Motor neuron (in vitro differentiated cells): ENCODE results near the gene CRYGN. TPM values are rescaled to one million over a fixed set of nuclear protein-coding genes. Genes with fewer than 3 reads are reported as not detected.

ENCODE experiments used
- ATAC-seq, 8 experiments: fragments of 200-7000 bp; cut with Tn5 transposase; replicated peaks in 6 of 8; 2 replicates each; pipeline ENCODE4 v1.8.0; 2021; ENCODE audit warnings: mild to moderate bottlenecking in 8 of 8, moderate library complexity in 8 of 8
- H3K27ac ChIP-seq, 2 donors: fragments of 250-450 bp; sonication (Bioruptor Pico); 2 replicates each; pipeline ENCODE4 v1.9.0; 2021; ENCODE audit warnings: antibody characterized with exemption in 2 of 2, mild to moderate bottlenecking in 2 of 2, moderate library complexity in 1 of 2
- H3K4me1 ChIP-seq, 2 donors: fragments of 250-450 bp; sonication (Bioruptor Pico); replicated peaks in 1 of 2; 2 replicates each; pipeline ENCODE4 v1.6.1; 2021; ENCODE audit warnings: antibody characterized with exemption in 2 of 2, mild to moderate bottlenecking in 2 of 2, moderate library complexity in 1 of 2
- H3K4me3 ChIP-seq, 5 donors: fragments of 250-450 bp; sonication (Bioruptor Pico); 2 replicates each; pipeline ENCODE4 v1.9.0; 2021; ENCODE audit warnings: antibody characterized with exemption in 5 of 5, mild to moderate bottlenecking in 5 of 5, moderate library complexity in 4 of 5
- WGBS, 10 experiments: fragments of 450-650 bp; shearing (Covaris generic); methylation state at CpG; one replicate each; pipeline ENCODE4 v1.0.0; 2022; 5-methylcytosine and 5-hydroxymethylcytosine counted together
- in situ Hi-C, 9 experiments: fragments of 400-800 bp; cut with MboI; loops; one replicate each; pipeline ENCODE4 v1.15.0; 2021; ENCODE audit warnings: low sequenced_read_pairs in 9 of 9, low pct_unique_long_range_greater_than_20kb in 2 of 9; ENCODE audit not compliant: unreplicated experiment in 9 of 9
- total RNA-seq, 8 experiments: library from RNA; unstranded; fragments of 300-600 nt; gene quantifications; 2 replicates each; pipeline versions ENCODE4 v1.2.3 to v1.2.4, GENCODE V29; 2022

CRYGN gene
- total RNA-seq, 8 experiments from 2014 or later, result 0.11 to 1.3 (median 0.29) TPM; not detected in 1

- Histone ChIP-seq H3K4me3 (no peak overlapping the region), H3K27ac (no peak overlapping the region), H3K4me1 (peaks cover 14 to 16% of the 10 kb centered on the region in 2 donors)
- in situ Hi-C loops, result loop anchor here in 1 of 9 experiments (10.0 to 25.0 kb wide), 2 partner anchors 72 to 134 kb away; no protein-coding TSS in a partner anchor
- 83 to 100% methylated on average over 1 of the region's 2 CpGs; no CpG with 5 or more reads in 8 of the 10 experiments for WGBS, 10 experiments
- ATAC-seq, result peak in 1 of 8 experiments; percentile 21
Measured at GRCh38 chr7:151446412-151446811, 6.5 kb upstream of the CRYGN start.

- in situ Hi-C loops, result loop anchor here in 1 of 9 experiments (10.0 to 25.0 kb wide), 2 partner anchors 70 to 132 kb away; no protein-coding TSS in a partner anchor
- H3K4me3 ChIP-seq, result no peak overlapping the region
- H3K4me1 ChIP-seq, result peaks cover 24 to 26% of the 10 kb centered on the region in 2 donors
- WGBS, 10 experiments, result 17 to 100% (median 85%) methylated on average over 1 of the region's 1 CpG; no CpG with 5 or more reads in 2 of the 10 experiments
- H3K27ac ChIP-seq, result no peak overlapping the region
- ATAC-seq, result no peak
Measured at GRCh38 chr7:151444632-151445031, 4.7 kb upstream of the CRYGN start.

GRCh38 chr7:151442776-151443496 lies 3.0 kb upstream of the CRYGN start:
- Histone ChIP-seq H3K4me1 (peaks cover 23 to 26% of the 10 kb centered on the region in 2 donors), H3K27ac (no peak overlapping the region), H3K4me3 (no peak overlapping the region)
- in situ Hi-C loops, result loop anchor here in 1 of 9 experiments (10.0 to 25.0 kb wide), 2 partner anchors 68 to 131 kb away; no protein-coding TSS in a partner anchor
- no peak for ATAC-seq
- WGBS, 10 experiments, result 46 to 100% (median 90%) methylated on average over 1 to 7 of the region's 10 CpGs

- Histone ChIP-seq H3K4me1 (peaks cover 23 to 26% of the 10 kb centered on the region in 2 donors), H3K27ac (no peak overlapping the region), H3K4me3 (no peak overlapping the region)
- in situ Hi-C loops, result loop anchor here in 1 of 9 experiments (10.0 to 25.0 kb wide), 2 partner anchors 66 to 129 kb away; no protein-coding TSS in a partner anchor
- ATAC-seq, result no peak
- WGBS, 10 experiments, result 0 to 100% (median 74%) methylated on average over 1 to 7 of the region's 10 CpGs; no CpG with 5 or more reads in 2 of the 10 experiments
Measured at GRCh38 chr7:151440799-151441445, 981 bp upstream of the CRYGN start.

- in situ Hi-C loops, result loop anchor here in 1 of 9 experiments (25.0 kb wide), 1 partner anchor 127 kb away; no protein-coding TSS in a partner anchor
- H3K27ac ChIP-seq, result no peak overlapping the region
- H3K4me3 ChIP-seq, result no peak overlapping the region
- no peak for ATAC-seq
- peaks cover 14 to 25% of the 10 kb centered on the region in 2 donors for H3K4me1 ChIP-seq
- 62 to 100% (median 93%) methylated on average over 1 to 10 of the region's 17 CpGs; no CpG with 5 or more reads in 3 of the 10 experiments for WGBS, 10 experiments
Measured at GRCh38 chr7:151438864-151439601, 908 bp downstream of the CRYGN start.

- Histone ChIP-seq H3K4me3 (no peak overlapping the region), H3K4me1 (peaks cover 14 to 25% of the 10 kb centered on the region in 2 donors), H3K27ac (no peak overlapping the region)
- in situ Hi-C loops, result loop anchor here in 1 of 9 experiments (25.0 kb wide), 1 partner anchor 126 kb away; no protein-coding TSS in a partner anchor
- 40 to 100% (median 91%) methylated on average over 1 to 17 of the region's 23 CpGs; no CpG with 5 or more reads in 1 of the 10 experiments for WGBS, 10 experiments
- no peak for ATAC-seq
Measured at GRCh38 chr7:151437866-151438516, 1.9 kb downstream of the CRYGN start.

- ATAC-seq, result no peak
- Histone ChIP-seq H3K4me1 (peaks cover 14 to 25% of the 10 kb centered on the region in 2 donors), H3K27ac (no peak overlapping the region), H3K4me3 (no peak overlapping the region)
- in situ Hi-C loops, result loop anchor here in 1 of 9 experiments (25.0 kb wide), 1 partner anchor 125 kb away; no protein-coding TSS in a partner anchor
- WGBS, 10 experiments, result 33 to 94% (median 74%) methylated on average over 1 to 7 of the region's 13 CpGs; no CpG with 5 or more reads in 6 of the 10 experiments
Measured at GRCh38 chr7:151437159-151437553, 2.8 kb downstream of the CRYGN start.

GRCh38 chr7:151436446-151437158 lies 3.3 kb downstream of the CRYGN start:
- no peak overlapping the region for H3K27ac ChIP-seq
- WGBS, 10 experiments, result 0 to 100% (median 90%) methylated on average over 1 to 4 of the region's 9 CpGs; no CpG with 5 or more reads in 5 of the 10 experiments
- no peak overlapping the region for H3K4me3 ChIP-seq
- peaks cover 12 to 25% of the 10 kb centered on the region in 2 donors for H3K4me1 ChIP-seq
- ATAC-seq, result peak in 2 of 8 experiments; percentile 63 to 90
- in situ Hi-C loops, result loop anchor here in 1 of 9 experiments (25.0 kb wide), 1 partner anchor 124 kb away; no protein-coding TSS in a partner anchor

GRCh38 chr7:151435971-151436370 lies 4.0 kb downstream of the CRYGN start:
- Histone ChIP-seq H3K4me1 (peaks cover 6 to 20% of the 10 kb centered on the region in 2 donors), H3K27ac (no peak overlapping the region), H3K4me3 (no peak overlapping the region)
- WGBS, 10 experiments, result 60 to 100% (median 87%) methylated on average over 1 to 3 of the region's 15 CpGs; no CpG with 5 or more reads in 6 of the 10 experiments
- no peak for ATAC-seq
- in situ Hi-C loops, result loop anchor here in 1 of 9 experiments (25.0 kb wide), 1 partner anchor 124 kb away; no protein-coding TSS in a partner anchor

- peak in 3 of 8 experiments; percentile 35 to 57 (median 53) for ATAC-seq
- in situ Hi-C loops, result loop anchor here in 1 of 9 experiments (25.0 kb wide), 1 partner anchor 123 kb away; no protein-coding TSS in a partner anchor
- Histone ChIP-seq H3K4me1 (peaks cover 9 to 20% of the 10 kb centered on the region in 2 donors), H3K27ac (no peak overlapping the region), H3K4me3 (no peak overlapping the region)
- 76 to 100% (median 100%) methylated on average over 1 to 9 of the region's 20 CpGs; no CpG with 5 or more reads in 6 of the 10 experiments for WGBS, 10 experiments
Measured at GRCh38 chr7:151435103-151435916, 4.6 kb downstream of the CRYGN start.
